ENCODE data around the gene AKIP1. TPM values are rescaled to one million over a fixed set of nuclear protein-coding genes. Genes with fewer than 3 reads are reported as not detected.

Gene AKIP1
- total RNA-seq, 2 donors from 2014 or later = 31.8 to 34.7 TPM

DNA sequence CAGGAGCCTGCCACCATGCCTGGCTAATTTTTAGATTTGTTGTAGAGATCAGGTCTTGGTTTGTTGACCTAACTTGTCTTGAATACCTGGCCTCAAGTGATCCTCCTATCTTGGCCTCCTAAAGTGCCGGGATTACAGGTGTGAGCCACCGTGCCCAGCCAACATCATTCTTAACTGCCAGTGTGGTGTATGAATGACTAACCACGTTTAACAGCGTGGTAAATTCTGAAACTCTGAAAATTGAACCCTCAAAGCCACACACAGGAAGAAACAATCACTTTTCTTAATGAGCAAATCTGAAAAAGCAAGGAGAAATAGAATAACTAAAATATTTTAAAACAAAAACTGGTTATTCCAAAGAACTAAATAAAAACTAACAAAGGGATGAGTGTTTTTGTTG lies 45.9 kb downstream of the AKIP1 start:
- H3K9me3 ChIP-seq = no peaks in the 10 kb centered on the region
- DNase-seq (ENCODE audit: low spot score) = no peak
- peaks cover 0 to 13% of the 10 kb centered on the region in 2 donors for H3K4me1 ChIP-seq
- TF ChIP-seq, protein P1, sequence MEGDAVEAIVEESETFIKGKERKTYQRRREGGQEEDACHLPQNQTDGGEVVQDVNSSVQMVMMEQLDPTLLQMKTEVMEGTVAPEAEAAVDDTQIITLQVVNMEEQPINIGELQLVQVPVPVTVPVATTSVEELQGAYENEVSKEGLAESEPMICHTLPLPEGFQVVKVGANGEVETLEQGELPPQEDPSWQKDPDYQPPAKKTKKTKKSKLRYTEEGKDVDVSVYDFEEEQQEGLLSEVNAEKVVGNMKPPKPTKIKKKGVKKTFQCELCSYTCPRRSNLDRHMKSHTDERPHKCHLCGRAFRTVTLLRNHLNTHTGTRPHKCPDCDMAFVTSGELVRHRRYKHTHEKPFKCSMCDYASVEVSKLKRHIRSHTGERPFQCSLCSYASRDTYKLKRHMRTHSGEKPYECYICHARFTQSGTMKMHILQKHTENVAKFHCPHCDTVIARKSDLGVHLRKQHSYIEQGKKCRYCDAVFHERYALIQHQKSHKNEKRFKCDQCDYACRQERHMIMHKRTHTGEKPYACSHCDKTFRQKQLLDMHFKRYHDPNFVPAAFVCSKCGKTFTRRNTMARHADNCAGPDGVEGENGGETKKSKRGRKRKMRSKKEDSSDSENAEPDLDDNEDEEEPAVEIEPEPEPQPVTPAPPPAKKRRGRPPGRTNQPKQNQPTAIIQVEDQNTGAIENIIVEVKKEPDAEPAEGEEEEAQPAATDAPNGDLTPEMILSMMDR (IDR thresholded peaks at IDR 0.05) = no peak
- no peaks in the 10 kb centered on the region for H3K27me3 ChIP-seq
- H3K27ac ChIP-seq = no peak overlapping the region
- H3K36me3 ChIP-seq = peaks cover 40% of the 10 kb centered on the region
- H3K4me3 ChIP-seq = no peak overlapping the region

DNA sequence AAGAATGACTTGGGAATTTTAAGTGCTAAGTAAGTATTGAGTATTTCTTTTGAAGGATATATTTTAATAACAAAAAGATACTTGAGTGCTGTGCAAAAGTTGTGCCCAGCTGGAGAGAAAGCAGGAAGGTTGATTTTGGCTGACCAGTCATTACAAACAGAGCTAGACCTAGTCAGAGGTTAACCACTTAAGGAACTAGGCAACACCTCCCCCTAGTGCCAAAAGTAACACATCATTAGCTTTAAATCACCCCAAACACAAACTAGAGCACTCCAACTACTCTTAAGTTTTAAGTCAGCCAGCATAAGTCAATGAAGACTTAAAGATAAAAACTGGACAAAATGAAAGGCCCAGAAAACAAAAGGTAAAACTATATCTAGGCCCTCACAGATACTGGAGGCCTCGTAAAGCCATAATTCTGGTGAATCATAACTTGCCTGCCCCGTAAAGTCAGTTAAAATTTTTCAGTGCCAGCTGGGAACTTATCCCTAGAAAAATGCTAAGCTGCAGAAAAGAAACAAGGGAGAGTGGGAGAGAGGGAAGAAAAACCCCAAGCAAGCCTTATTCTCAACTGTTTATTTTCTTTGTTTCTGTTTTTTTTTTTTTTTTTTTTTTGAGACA lies 48.7 kb downstream of the AKIP1 start:
- Histone ChIP-seq H3K9me3 (no peaks in the 10 kb centered on the region), H3K4me3 (no peak overlapping the region), H3K27me3 (no peaks in the 10 kb centered on the region), H3K27ac (peak overlapping the region in 1 of 2 donors; percentile 6), H3K36me3 (peaks cover 14% of the 10 kb centered on the region), H3K4me1 (peaks cover 0 to 28% of the 10 kb centered on the region in 2 donors)
- TF ChIP-seq, protein P1 (IDR thresholded peaks at IDR 0.05) = peak in 1 of 2 donors; percentile 69
- DNase-seq (ENCODE audit: low spot score) = no peak

DNA sequence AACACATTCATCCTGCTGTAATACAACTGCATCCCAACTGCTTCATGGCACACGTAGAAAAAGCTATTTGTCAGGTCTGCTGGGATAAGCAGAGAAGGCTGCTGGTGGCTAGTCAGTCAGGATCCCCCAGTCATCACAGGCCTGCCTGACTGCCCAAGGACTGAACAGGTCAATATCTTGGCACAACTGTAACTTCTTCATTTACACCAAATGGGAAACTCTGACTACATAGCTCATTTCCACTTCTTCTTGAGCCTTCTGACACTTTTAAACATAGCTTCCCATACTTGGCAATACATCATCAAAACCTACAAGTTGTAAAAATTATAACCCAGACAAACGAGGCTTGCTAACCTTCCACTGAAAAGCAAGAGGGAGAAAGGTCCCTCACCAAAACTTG lies 50.4 kb downstream of the AKIP1 start:
- TF ChIP-seq, protein P1 (IDR thresholded peaks at IDR 0.05) = no peak
- Histone ChIP-seq H3K9me3 (no peaks in the 10 kb centered on the region), H3K36me3 (no peaks in the 10 kb centered on the region), H3K27me3 (no peaks in the 10 kb centered on the region), H3K27ac (no peak overlapping the region), H3K4me3 (no peak overlapping the region), H3K4me1 (peaks cover 0 to 33% of the 10 kb centered on the region in 2 donors)
- DNase-seq (ENCODE audit: low spot score) = no peak

DNA sequence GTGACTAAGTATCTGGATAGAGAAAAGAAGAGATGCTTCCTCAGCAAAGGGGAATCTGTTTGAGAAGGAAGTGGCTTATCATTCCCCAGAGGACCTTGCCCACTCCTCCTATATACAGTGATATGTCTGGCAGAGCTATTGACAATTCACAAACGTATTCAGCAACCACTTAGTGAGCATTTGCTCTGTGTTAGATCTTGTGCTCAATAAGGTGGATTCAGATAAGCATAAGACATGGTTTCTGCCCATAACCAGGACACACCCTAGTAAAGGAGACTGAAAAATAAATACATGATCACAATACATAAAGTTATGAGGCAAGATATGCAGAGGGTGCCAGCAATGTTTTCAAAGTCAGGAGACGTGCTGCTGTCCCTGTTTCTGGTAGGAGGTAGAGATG lies 51.9 kb downstream of the AKIP1 start:
- Histone ChIP-seq H3K36me3 (no peaks in the 10 kb centered on the region), H3K27ac (peak overlapping the region in 1 of 2 donors; percentile 92), H3K27me3 (no peaks in the 10 kb centered on the region), H3K9me3 (no peaks in the 10 kb centered on the region), H3K4me3 (no peak overlapping the region), H3K4me1 (peaks cover 0 to 33% of the 10 kb centered on the region in 2 donors)
- TF ChIP-seq, protein P1 (IDR thresholded peaks at IDR 0.05) = no peak
- DNase-seq (ENCODE audit: low spot score) = no peak

DNA sequence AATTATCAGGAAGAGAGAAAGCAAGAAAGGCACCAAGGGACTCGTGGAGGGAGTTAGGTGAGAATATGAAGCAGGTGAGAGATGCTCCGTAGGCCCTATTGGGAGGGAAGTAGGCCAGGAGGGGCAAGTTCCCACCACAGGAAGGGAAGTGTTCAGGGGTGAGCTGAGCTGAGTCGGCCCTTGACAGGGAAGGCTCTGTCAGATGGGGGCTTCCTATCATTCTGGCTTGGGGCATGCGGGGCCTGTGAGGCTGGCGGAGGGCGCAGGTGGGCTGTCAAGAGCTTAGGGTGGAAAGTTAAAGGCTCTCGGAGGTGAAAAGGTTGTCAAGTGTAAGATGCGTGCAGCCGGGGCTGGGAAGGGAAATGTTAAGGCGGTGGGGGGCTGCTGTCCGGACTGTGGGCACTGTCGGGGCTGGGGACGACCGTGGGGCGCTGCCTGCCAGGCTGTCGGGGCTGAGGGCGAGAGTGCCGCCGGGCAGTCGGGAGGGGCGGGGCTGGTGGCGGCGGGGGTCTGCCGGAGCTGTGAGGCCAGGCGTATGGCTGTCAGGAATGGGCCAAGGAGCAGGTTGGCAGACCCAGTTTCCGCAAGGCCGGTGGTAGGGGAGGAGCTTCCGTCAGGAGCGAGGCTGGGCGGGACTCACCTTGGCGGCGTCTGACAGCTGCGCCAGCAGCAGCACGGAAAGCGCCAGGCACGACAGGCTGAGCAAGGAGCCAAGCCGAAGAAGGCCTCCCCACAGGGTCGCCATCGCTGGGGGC lies 52.8 kb downstream of the AKIP1 start:
- H3K27ac ChIP-seq = peak overlapping the region; percentile 91 to 92
- no peaks in the 10 kb centered on the region for H3K9me3 ChIP-seq
- TF ChIP-seq, protein P1 (IDR thresholded peaks at IDR 0.05) = no peak
- no peaks in the 10 kb centered on the region for H3K27me3 ChIP-seq
- peak; percentile 77 for DNase-seq (ENCODE audit: low spot score)
- H3K4me3 ChIP-seq = peak overlapping the region; percentile 87 to 88
- H3K4me1 ChIP-seq = peaks cover 0 to 33% of the 10 kb centered on the region in 2 donors
- no peaks in the 10 kb centered on the region for H3K36me3 ChIP-seq
